Spleen (tissue), 7 donors: ENCODE data around the gene KIR2DL3.

Experiments
- POLR2A ChIP-seq, 3 donors: fragments of 450-650 bp; IDR thresholded peaks; one replicate each; pipeline ENCODE4 v1.5.1; 2017; ENCODE audit warnings: antibody characterized with exemption in 3 of 3, mild to moderate bottlenecking in 1 of 3
- POLR2AphosphoS5 ChIP-seq, 3 donors: sonication (generic); formaldehyde crosslinking; IDR thresholded peaks; one replicate each; pipeline ENCODE4 v1.5.1; 2017; ENCODE audit warnings: antibody characterized with exemption in 3 of 3
- TF ChIP-seq, protein P1 (sequence below), 11 experiments: fragments of 200-600 bp in 7 of 11; fragments of 450-650 bp in 4 of 11; sonication (generic) in 4 of 11; IDR thresholded peaks in 8 of 11; conservative IDR thresholded peaks in 3 of 11; 1 replicate in 7 of 11; 2 replicates in 4 of 11; pipeline versions ENCODE4 v1.4.0 to v1.8.0; 2016 to 2021; ENCODE audit warnings: antibody characterized with exemption in 11 of 11, inconsistent platforms in 4 of 11, mild to moderate bottlenecking in 1 of 11
- donor health status: DM: no; HTN: no; CAD: no; lungs with moderate emphysema.
- donor health status: DM: no; HTN: no; CAD: no.
- donor health status: DM: no; HTN: no; CAD: no.

DNA sequence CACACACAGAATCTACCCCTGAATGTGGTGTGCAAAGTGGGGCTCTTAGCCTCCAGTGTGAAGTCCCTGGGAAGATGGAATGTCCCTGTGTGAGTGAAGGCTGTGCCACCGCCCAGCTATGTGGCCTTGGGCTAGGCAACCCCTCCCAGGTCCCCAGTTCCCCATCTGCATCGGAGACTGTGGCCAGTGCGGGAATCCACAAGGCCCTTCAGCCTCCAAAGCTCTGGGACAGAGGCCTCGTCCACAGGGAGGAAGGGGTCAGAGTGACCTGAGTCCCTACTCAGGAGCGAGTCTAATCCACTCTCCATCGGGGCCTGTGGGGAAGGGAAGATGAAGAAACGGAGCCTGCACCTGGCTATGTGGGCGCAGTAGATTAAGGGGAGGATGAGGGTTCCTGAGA lies 33.4 kb upstream of the KIR2DL3 start:
- TF ChIP-seq, protein P1, sequence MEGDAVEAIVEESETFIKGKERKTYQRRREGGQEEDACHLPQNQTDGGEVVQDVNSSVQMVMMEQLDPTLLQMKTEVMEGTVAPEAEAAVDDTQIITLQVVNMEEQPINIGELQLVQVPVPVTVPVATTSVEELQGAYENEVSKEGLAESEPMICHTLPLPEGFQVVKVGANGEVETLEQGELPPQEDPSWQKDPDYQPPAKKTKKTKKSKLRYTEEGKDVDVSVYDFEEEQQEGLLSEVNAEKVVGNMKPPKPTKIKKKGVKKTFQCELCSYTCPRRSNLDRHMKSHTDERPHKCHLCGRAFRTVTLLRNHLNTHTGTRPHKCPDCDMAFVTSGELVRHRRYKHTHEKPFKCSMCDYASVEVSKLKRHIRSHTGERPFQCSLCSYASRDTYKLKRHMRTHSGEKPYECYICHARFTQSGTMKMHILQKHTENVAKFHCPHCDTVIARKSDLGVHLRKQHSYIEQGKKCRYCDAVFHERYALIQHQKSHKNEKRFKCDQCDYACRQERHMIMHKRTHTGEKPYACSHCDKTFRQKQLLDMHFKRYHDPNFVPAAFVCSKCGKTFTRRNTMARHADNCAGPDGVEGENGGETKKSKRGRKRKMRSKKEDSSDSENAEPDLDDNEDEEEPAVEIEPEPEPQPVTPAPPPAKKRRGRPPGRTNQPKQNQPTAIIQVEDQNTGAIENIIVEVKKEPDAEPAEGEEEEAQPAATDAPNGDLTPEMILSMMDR (IDR thresholded peaks at IDR 0.05 in 8 of 11, conservative IDR thresholded peaks at IDR 0.05 in 3 of 11): no peak
- TF ChIP-seq POLR2AphosphoS5 (IDR thresholded peaks at IDR 0.05) (no peak), POLR2A (IDR thresholded peaks at IDR 0.05) (no peak)
